ENCODE results near the gene OCA2.
"Not testable (repeated sequence)": the region's sequence is repeated elsewhere in the genome, so short reads cannot be mapped to it uniquely, and the experiment has no call there.

OCA2 gene

GRCh38 chr15:27764339-27764738 lies 334.8 kb downstream of the OCA2 start:
- no peak for DNase-seq

DNA sequence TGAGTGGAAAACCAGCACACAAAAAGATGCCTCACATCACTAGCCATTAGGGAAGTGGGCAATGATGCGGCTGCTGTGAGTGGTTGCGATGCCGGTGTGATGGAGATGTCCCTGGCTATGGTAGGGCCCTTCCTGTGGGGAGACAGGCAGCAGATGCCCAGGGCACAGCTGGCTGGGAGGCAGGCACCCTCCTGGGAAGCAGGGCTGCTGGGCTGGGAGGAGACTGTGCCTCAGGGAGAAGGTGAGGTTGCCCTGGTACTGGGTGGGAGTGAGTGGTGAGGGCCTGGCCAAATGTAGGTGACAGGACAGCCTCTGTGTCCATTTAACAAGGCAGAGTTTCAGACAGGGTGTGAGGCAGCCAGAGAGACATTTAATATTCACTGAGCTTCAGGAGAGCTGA lies 335.6 kb downstream of the OCA2 start:
- no peak for DNase-seq

DNA sequence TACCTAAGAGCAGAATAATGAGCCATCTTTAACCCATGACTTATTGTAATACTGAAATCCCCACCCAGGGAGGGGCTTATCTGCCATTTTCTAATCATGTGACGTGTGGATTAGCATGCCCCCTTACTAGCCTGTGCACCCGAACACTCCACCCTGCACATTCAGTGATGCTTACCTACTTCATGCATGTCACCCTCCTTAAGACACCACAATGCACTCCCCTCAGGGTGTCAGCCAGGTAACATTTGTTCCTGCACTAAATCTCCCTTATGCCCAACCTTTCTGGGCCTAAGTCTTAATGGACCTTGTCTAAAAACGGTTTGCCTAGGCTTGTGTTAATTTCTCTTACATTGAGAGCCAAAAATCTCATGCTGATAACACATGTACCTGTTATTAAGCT lies 336.6 kb downstream of the OCA2 start:
- DNase-seq, result no peak

GRCh38 chr15:27757052-27757451 lies 342.1 kb downstream of the OCA2 start:
- no peak for DNase-seq

DNA sequence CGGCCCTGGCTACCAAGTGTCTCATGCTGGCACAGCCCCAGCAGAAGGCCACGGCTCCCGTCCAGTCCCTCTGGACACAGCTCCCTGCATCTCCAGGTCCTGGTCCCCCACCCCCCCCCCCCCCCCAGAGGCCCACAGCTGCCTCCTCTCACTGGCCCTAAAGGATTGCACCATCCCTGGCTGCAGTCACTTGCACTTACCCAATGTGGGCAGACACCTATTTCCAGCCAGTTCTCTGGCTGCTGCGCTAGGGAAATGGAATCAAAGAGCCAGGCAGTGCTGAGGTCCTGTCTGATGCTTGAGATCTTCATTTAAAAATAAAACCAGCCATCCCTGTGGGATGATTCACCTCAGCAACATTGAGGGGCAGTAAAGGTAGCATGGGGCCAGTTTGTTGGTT lies 346.4 kb downstream of the OCA2 start:
- no peak for DNase-seq

GRCh38 chr15:27747997-27748396 lies 351.1 kb downstream of the OCA2 start:
- no peak for DNase-seq

- no peak for DNase-seq
These were observed 352.6 kb downstream of the OCA2 start for GRCh38 chr15:27746401-27746955.

DNA sequence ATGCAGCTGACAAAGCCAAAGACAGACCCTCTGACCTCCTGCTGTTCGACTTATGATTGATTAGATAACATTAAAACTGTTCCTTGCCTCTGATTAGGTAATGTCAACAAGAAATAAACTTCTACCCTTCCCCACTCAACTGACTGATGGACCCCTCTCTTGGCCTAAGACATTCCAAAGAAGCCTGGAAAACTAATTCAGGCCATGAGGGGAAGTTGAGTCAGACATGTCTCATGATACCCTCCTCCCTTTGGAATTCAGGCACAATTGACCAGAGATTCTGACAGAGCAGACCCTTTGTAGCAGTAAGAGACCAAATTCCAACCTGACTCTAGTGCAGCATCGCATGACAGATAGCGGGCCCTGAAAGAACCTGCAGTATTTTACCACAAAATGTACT lies 354.5 kb downstream of the OCA2 start:
- DNase-seq, result peak; percentile 38

DNA sequence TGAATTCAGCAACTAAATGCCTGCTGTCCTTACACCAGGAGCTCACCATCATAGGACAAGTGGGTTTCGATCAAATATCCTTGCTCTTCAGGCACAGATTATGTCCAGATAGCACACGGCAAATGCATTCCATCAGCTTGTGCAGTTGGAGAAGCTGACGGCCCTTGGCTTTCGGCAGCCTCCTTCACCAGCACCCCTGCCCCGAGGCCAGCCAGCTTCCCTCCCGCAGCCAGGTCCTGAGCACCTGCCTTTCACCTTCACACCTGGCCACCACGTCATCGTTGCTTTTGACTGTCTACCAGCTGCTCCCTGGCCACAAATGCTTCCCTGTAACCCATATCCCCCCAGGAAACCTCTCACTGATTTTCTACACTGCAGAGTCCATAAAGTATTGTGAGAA lies 355.5 kb downstream of the OCA2 start:
- no peak for DNase-seq

DNA sequence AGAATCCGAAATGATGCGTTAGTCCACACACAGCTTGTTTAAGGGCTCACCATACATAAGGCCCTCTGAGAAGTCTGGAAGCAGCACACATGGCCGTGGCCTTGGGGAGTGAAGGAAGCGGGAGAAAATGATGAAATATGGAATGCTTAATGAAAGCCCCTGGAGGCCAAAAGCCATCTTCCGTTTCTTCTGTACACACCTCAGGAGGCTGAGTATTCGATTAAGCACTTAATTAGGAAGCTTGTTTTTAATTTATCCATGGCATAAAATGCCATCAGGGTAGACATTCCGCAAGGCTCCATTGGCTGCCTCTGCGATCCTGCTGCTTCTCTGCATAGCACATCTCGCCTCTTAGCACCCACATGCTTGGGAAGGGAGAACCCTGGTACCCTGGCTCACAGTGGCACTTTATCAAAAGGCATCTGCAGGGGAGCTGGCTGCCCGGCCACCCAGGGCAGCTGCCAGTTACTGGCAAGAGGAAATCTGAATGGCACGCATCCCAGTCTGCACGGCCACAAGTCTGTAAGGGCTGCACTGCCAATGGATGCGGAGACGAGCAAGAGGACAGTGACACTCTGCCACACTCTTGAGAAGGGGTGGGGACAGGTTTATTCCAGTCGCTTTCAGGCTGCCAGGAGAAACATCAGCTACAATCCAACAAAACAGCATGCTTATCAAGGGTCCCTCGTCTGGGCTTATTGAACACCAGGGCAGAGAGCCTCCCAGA lies 356.2 kb downstream of the OCA2 start:
- peak; percentile 29 for DNase-seq

- no peak for DNase-seq
These were observed 357.8 kb downstream of the OCA2 start for GRCh38 chr15:27741226-27741860.

DNA sequence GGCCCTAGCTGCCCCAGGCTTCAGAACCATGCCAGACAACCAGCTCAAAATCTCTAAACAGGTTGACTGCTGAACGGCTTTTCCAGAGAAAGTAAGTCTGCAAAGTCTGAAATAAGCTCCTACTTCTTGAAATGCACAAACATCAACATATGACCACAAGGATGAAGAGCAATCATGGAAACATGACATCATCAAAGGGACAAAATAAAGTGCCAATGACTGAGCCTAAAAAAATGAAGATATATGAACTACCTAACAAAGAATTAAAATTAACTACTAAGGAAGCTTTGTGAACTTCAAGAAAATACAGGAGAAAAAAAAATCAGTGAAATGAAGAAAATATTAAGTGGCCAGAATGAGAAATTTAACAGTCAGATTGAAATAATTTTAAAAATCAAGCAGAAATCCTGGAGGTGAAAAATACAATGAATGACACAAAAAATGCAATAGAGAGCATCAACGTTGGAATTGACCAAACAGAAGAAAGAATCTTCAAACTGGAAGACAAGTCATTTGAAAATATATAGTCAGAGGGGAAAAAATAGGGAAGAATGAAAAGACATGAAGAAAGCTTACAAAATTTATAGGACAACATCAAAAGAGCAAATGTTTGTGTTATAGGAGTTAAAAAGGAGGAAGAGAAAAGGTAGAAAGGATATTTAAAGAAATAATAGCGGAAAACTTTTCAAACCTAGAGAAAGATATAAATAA lies 364.2 kb downstream of the OCA2 start:
- no peak for DNase-seq

DNA sequence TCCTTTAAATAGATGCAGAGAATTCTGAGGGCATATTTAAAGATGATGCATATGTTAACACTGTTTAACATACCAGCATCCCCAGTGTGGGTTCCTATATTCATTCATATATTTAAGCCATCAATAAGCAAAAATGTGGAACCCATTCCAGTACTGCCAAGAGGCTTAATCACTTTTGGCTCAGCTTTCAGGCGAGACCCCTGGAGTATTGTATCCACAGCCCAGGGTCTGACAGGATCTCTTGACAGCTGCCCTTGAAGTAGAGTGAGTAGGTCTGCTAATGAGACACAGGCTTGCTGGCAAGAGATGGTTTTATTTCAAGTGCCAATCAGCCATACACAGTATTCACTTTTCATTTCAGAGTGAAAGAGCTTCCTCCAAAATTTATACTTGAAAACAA lies 367.3 kb downstream of the OCA2 start:
- DNase-seq, result no peak

GRCh38 chr15:27730868-27731267 lies 368.2 kb downstream of the OCA2 start:
- no peak for DNase-seq

- no peak for DNase-seq
These were observed 373.4 kb downstream of the OCA2 start for GRCh38 chr15:27725731-27726130.

DNA sequence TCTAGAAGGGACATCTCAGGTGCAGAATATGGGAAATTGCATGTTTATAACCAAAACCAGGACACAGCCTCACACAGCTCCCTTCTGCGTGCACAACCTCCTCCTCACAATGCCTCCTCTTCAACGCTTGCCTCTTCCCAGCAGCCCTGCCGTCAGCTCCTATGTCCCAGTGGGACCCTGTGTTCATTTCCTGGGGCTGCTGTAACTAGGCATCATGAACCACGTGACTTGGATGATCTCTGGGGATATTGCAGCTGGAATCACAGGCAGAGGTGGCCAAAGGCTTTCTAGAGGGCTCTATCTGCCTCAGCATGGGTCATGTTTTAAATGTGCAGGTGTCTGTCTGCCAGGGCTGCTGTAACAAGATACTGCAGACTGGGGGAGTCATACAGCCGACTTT lies 375.3 kb downstream of the OCA2 start:
- DNase-seq, result no peak

GRCh38 chr15:27722102-27722501 lies 377.0 kb downstream of the OCA2 start:
- DNase-seq, result no peak

GRCh38 chr15:27714675-27715074 lies 384.4 kb downstream of the OCA2 start:
- DNase-seq, result no peak

GRCh38 chr15:27713850-27714249 lies 385.3 kb downstream of the OCA2 start:
- not testable (repeated sequence) for DNase-seq

DNA sequence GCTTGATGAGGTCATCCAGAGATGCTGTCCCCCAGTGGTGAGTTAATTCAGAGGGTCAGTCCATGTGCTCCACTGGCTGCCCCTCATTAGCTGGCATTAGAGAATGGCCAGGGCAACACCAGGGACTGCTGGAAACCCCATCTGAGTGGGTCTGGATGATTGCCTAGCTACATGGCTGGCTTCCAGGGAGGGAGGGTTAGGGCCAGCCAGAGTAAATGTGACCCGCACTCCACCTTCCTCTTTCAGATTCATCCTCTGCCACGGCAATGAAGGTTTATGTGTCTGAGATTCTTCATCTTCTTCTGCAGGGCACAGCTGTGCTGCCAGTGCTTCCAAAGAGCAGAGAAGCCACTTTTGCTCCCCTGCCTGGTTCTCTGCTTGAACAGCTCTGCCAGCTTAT lies 391.9 kb downstream of the OCA2 start:
- DNase-seq, result no peak

DNA sequence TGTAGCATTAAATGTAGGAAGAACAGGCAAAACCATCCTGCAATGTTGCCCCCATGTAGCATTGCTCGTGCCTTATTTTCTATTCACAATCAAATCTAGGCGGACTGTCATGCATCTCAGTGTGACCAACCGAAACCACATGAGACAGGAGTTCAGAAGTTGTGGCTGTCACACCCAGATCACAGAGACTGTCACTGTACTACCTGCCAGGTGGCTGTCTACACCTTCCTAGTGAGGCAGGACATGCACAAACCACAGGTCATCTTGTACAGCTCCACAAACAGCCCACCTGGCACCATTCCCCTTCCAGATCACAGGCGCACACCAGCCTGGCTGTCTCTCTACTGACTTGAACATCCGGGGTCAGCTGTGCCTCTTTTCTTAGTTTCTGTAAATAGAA lies 392.8 kb downstream of the OCA2 start:
- no peak for DNase-seq

DNA sequence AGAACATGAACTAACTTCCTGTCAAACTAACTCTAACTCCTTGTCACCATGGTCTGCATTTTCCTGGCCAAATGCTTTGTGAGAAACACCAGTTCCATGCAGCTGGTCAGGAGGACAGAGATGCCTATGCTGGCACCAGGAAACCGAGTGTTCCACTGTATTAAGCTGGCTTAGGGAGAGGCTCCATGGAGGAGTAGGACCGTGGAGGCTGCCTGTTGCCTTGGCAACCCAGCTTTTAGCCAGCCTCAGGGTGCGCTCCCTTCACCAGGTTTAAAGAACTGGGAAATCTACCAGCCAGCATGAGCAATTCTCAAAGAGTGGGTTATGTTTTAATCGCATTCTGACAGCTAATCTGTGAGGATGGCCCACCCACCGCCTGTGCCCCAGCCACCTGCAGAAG lies 394.1 kb downstream of the OCA2 start:
- DNase-seq, result no peak

Data from islet precursor cell (in vitro differentiated cells).